Astrocyte (in vitro differentiated cells and primary cell): ENCODE data around the gene PPM1F. TPM values are rescaled to one million over a fixed set of nuclear protein-coding genes. Genes with fewer than 3 reads are reported as not detected.
"Not testable (repeated sequence)": the region's sequence is repeated elsewhere in the genome, so short reads cannot be mapped to it uniquely, and the experiment has no call there.

Experiments
- DNase-seq: peaks from one replicate; pipeline ENCODE4 v3.0.0-alpha.2; 2010; ENCODE audit warnings: low read depth
- FAIRE-seq: peaks from 2 replicates; lab custom pipeline; 2011; peaks lifted over from hg19 to GRCh38; lab: Jason Lieb, UNC
- H2AFZ ChIP-seq: 2 replicates; pipeline ENCODE4 v1.6.0; 2012; ENCODE audit warnings: low read depth, low read length, inconsistent platforms
- H3K27ac ChIP-seq: 2 replicates; pipeline ENCODE4 v1.5.1; 2011; ENCODE audit warnings: low read depth, low read length, inconsistent platforms
- H3K27me3 ChIP-seq: 2 replicates; pipeline ENCODE4 v1.6.0; 2011; ENCODE audit warnings: low read length, inconsistent platforms; ENCODE audit not compliant: insufficient read depth
- H3K36me3 ChIP-seq: 2 replicates; pipeline ENCODE4 v1.5.1; 2011; ENCODE audit warnings: low read length, inconsistent platforms; ENCODE audit not compliant: insufficient read depth
- H3K4me1 ChIP-seq: 2 replicates; pipeline ENCODE4 v1.5.1; 2011; ENCODE audit warnings: low read length, inconsistent platforms; ENCODE audit not compliant: insufficient read depth
- H3K4me2 ChIP-seq: 2 replicates; pipeline ENCODE4 v1.6.0; 2012; ENCODE audit warnings: low read length, inconsistent platforms
- H3K4me3 ChIP-seq: 2 replicates; pipeline ENCODE4 v1.5.1; 2011; ENCODE audit warnings: low read depth, mild to moderate bottlenecking, low read length, inconsistent platforms; ENCODE audit not compliant: insufficient read depth
- H3K79me2 ChIP-seq: 2 replicates; pipeline ENCODE4 v1.6.0; 2012; ENCODE audit warnings: mild to moderate bottlenecking, low read length, inconsistent platforms; ENCODE audit not compliant: insufficient read depth
- H3K9ac ChIP-seq: 2 replicates; pipeline ENCODE4 v1.6.0; 2012; ENCODE audit warnings: mild to moderate bottlenecking, low read length, inconsistent platforms
- H3K9me3 ChIP-seq: 2 replicates; pipeline ENCODE4 v1.5.1; 2012; ENCODE audit warnings: low read depth, mild to moderate bottlenecking, low read length, inconsistent platforms; ENCODE audit not compliant: insufficient read depth
- H4K20me1 ChIP-seq: 2 replicates; pipeline ENCODE4 v1.6.0; 2012; ENCODE audit warnings: low read length, inconsistent platforms; ENCODE audit not compliant: insufficient read depth
- H3K27ac Mint-ChIP-seq: one replicate; pipeline ENCODE4 v1.8.0; 2021; ENCODE audit warnings: mild to moderate bottlenecking, mixed read lengths; ENCODE audit not compliant: unreplicated experiment
- H3K27me3 Mint-ChIP-seq: one replicate; pipeline ENCODE4 v1.8.0; 2021; ENCODE audit warnings: low read depth, mixed read lengths; ENCODE audit not compliant: unreplicated experiment
- H3K36me3 Mint-ChIP-seq: one replicate; pipeline ENCODE4 v1.8.0; 2021; ENCODE audit warnings: low read depth, mixed read lengths; ENCODE audit not compliant: unreplicated experiment
- H3K4me1 Mint-ChIP-seq: one replicate; pipeline ENCODE4 v1.8.0; 2021; ENCODE audit warnings: low read depth, mixed read lengths; ENCODE audit not compliant: unreplicated experiment
- H3K4me3 Mint-ChIP-seq: one replicate; pipeline ENCODE4 v1.8.0; 2021; ENCODE audit warnings: mild to moderate bottlenecking, moderate library complexity, mixed read lengths; ENCODE audit not compliant: unreplicated experiment
- H3K9me3 Mint-ChIP-seq: one replicate; pipeline ENCODE4 v1.8.0; 2021; ENCODE audit warnings: mild to moderate bottlenecking, mixed read lengths; ENCODE audit not compliant: unreplicated experiment
- EZH2 ChIP-seq: IDR thresholded peaks from 2 replicates; pipeline ENCODE4 v1.6.1; 2012; ENCODE audit warnings: mild to moderate bottlenecking, low read length, inconsistent platforms; ENCODE audit not compliant: insufficient read depth
- total RNA-seq: library from RNA; stranded (reverse); gene quantifications from 2 replicates; pipeline ENCODE4 v1.2.1, GENCODE V29; 2021
- TF ChIP-seq, protein P1 (sequence below): IDR thresholded peaks from 2 replicates; pipeline ENCODE4 v1.5.1; 2011; ENCODE audit warnings: low read depth, mild to moderate bottlenecking, inconsistent platforms, low read length, moderate library complexity; ENCODE audit not compliant: insufficient read depth

PPM1F gene
- total RNA-seq, 1 donor from 2014 or later, result 27.9 TPM

DNA sequence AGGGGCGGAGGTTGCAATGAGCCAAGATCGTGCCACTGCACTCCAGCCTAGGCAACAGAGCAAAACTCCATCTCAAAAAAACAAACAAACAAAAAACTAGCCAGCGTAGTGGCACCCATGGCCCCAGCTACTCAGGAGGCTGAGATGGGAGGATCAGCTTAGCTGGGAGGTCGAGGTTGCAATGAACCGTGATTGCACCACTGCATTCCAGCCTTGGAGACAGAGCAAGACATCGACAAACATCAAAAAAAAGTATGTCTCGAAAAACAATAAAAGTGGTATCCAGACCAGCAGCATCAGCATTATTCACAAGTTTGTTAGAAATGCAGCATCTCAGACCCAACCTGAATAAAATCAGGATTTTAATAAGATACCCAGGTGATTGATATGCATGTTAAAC, 79.0 kb downstream of the PPM1F start:
- peaks cover 7% of the 10 kb centered on the region for H3K27me3 Mint-ChIP-seq
- FAIRE-seq (no peak), DNase-seq (no peak)
- H3K36me3 ChIP-seq, result no peaks in the 10 kb centered on the region
- H3K4me3 Mint-ChIP-seq, result no peak overlapping the region
- no peak overlapping the region for H3K27ac Mint-ChIP-seq
- H3K9me3 Mint-ChIP-seq, result no peaks in the 10 kb centered on the region
- H3K9me3 ChIP-seq, result no peaks in the 10 kb centered on the region
- H3K9ac ChIP-seq, result no peak overlapping the region
- no peaks in the 10 kb centered on the region for H3K4me1 Mint-ChIP-seq
- TF ChIP-seq, protein P1, sequence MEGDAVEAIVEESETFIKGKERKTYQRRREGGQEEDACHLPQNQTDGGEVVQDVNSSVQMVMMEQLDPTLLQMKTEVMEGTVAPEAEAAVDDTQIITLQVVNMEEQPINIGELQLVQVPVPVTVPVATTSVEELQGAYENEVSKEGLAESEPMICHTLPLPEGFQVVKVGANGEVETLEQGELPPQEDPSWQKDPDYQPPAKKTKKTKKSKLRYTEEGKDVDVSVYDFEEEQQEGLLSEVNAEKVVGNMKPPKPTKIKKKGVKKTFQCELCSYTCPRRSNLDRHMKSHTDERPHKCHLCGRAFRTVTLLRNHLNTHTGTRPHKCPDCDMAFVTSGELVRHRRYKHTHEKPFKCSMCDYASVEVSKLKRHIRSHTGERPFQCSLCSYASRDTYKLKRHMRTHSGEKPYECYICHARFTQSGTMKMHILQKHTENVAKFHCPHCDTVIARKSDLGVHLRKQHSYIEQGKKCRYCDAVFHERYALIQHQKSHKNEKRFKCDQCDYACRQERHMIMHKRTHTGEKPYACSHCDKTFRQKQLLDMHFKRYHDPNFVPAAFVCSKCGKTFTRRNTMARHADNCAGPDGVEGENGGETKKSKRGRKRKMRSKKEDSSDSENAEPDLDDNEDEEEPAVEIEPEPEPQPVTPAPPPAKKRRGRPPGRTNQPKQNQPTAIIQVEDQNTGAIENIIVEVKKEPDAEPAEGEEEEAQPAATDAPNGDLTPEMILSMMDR, result no peak
- TF ChIP-seq EZH2, result no peak
- H3K27ac ChIP-seq, result no peak overlapping the region
- no peaks in the 10 kb centered on the region for H3K27me3 ChIP-seq
- H3K4me1 ChIP-seq, result no peaks in the 10 kb centered on the region
- no peak overlapping the region for H2AFZ ChIP-seq
- H3K79me2 ChIP-seq, result no peaks in the 10 kb centered on the region
- H3K4me3 ChIP-seq, result no peak overlapping the region
- H3K4me2 ChIP-seq, result no peak overlapping the region
- H4K20me1 ChIP-seq, result no peaks in the 10 kb centered on the region
- H3K36me3 Mint-ChIP-seq, result no peaks in the 10 kb centered on the region

DNA sequence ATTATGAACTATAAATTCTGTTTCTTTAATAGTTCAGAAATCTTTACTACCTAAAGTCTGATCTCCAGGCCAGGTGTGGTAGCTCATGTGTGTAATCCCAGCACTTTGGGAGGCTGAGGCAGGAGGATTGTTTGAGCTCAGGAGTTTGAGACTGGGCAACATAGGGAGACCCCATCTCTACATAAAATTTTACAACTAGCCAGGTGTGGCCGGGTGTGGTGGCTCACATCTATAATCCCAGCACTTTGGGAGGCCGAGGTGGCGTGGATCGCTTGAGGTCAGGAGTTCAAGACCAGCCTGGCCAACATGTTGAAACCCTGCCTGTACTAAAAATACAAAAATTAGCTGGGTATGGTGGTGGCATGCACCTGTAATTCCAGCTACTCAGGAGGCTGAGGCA, 79.9 kb downstream of the PPM1F start:
- not testable (repeated sequence) for H3K4me2 ChIP-seq, H3K4me3 Mint-ChIP-seq, H3K9me3 Mint-ChIP-seq, H3K79me2 ChIP-seq, H3K27ac Mint-ChIP-seq, DNase-seq, H3K27me3 Mint-ChIP-seq, H3K36me3 Mint-ChIP-seq, H4K20me1 ChIP-seq, H2AFZ ChIP-seq, H3K27ac ChIP-seq, H3K9me3 ChIP-seq, H3K4me3 ChIP-seq, H3K36me3 ChIP-seq, H3K4me1 ChIP-seq, H3K9ac ChIP-seq, H3K4me1 Mint-ChIP-seq, H3K27me3 ChIP-seq, FAIRE-seq

Other genes starting within 250 kb of the PPM1F start
- 0.82 and 0.86 TPM in 2 replicates for gene YPEL1, start 217.1 kb downstream of the PPM1F start, total RNA-seq
- 138 and 148 TPM in 2 replicates for gene MAPK1, start 85.2 kb downstream of the PPM1F start, total RNA-seq
- 27.5 and 37.3 TPM in 2 replicates for gene TOP3B, start 29.9 kb upstream of the PPM1F start, total RNA-seq